ENCODE measurements around the gene TP53TG3E. TPM values are rescaled to one million over a fixed set of nuclear protein-coding genes. Genes with fewer than 3 reads are reported as not detected.

The TP53TG3E gene
- total RNA-seq (2022; extraction: Qiagen RNA extraction; ENCODE audit: low read depth): not detected in 5 replicates

DNA sequence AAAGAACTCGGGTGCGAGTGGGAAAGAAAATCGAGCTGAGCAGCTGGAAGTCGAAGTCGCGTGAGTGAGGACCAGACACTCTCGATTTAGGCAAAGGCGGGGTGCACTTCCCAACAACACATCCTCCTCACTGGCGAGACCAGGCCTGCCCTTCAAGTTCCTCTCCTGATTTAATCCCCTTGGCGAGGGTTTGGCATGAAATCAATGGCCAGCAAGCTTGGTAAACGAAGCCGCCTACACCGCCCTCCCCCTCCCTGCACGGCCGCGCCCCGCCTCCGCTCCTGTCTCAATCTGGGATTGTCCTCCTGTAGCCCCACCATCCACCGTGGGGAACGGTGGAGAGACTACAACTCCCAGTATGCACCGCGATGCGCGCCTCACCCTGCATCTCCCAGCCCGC, at the start of gene TP53TG3E:
Gene TP53TG3E, plus strand, starts transcription at position 301 of the 400 bp plus-strand sequence. Its CDS starts 68 bp downstream, at position 369.

Other genes with a start within 250 kb of the TP53TG3E start
- 0.17 to 0.64 TPM in 2 of 5 replicates, not detected in the others for gene TP53TG3C, start 110.1 kb upstream of the TP53TG3E start, total RNA-seq (2022; extraction: Qiagen RNA extraction; ENCODE audit: low read depth)
- 0.24 to 0.43 TPM (median 0.27 TPM) in 3 of 5 replicates, not detected in the others for gene TP53TG3B, start 56.5 kb downstream of the TP53TG3E start, total RNA-seq (2022; extraction: Qiagen RNA extraction; ENCODE audit: low read depth)
- 0.06 to 0.31 TPM (median 0.11 TPM) in 4 of 5 replicates, not detected in the other for gene TP53TG3F, start 155.3 kb downstream of the TP53TG3E start, total RNA-seq (2022; extraction: Qiagen RNA extraction; ENCODE audit: low read depth)

All from A549 treated with DMSO at 1 μM for 4 hours (cell line).